ENCODE data around the gene CGNL1.

DNA sequence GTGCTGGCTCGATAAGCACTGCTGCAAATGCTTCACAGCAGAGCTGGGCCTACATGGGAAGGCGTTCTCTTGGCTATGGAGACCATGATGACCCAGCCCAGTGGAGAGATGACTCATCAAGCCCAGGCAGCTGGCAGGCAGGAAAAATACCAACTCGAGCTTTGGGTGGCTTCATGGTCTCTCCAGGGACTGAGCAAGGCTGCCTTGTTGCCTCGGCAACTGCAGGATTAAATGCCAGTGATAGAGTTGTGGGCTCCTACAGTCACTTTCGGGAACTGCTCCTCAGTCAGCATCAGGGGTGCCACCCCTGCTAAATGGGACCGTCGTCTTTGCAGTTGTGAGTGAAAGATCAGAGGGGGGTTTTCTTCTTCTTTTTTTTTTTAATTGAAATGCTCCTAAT is 160.8 kb downstream of the CGNL1 start:
- TF ChIP-seq, protein P1, sequence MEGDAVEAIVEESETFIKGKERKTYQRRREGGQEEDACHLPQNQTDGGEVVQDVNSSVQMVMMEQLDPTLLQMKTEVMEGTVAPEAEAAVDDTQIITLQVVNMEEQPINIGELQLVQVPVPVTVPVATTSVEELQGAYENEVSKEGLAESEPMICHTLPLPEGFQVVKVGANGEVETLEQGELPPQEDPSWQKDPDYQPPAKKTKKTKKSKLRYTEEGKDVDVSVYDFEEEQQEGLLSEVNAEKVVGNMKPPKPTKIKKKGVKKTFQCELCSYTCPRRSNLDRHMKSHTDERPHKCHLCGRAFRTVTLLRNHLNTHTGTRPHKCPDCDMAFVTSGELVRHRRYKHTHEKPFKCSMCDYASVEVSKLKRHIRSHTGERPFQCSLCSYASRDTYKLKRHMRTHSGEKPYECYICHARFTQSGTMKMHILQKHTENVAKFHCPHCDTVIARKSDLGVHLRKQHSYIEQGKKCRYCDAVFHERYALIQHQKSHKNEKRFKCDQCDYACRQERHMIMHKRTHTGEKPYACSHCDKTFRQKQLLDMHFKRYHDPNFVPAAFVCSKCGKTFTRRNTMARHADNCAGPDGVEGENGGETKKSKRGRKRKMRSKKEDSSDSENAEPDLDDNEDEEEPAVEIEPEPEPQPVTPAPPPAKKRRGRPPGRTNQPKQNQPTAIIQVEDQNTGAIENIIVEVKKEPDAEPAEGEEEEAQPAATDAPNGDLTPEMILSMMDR (IDR thresholded peaks at IDR 0.05): no peak
- TF ChIP-seq POLR2A (IDR thresholded peaks at IDR 0.05): no peak
